Metanephros (tissue), 2 donors: ENCODE data around the gene NPFF. TPM values are rescaled to one million over a fixed set of nuclear protein-coding genes. Genes with fewer than 3 reads are reported as not detected.

Source experiments
- small RNA-seq: library from RNA; depleted of rRNA; stranded (forward); fragments of <200 nt; gene quantifications from one replicate; pipeline ENCODE3, GENCODE V24; 2014; ENCODE audit warnings: low replicate concordance
- total RNA-seq: library from RNA; depleted of rRNA; stranded (reverse); fragments of >200 nt; gene quantifications from one replicate; pipeline ENCODE4 v1.2.3, GENCODE V29; 2014

Gene NPFF
- not detected for total RNA-seq

GRCh38 chr12:53506881-53507602 lies at the start of gene NPFF:
Gene NPFF (minus strand): TSS chr12:53507484. CDS start chr12:53507474, 10 bp downstream.

GRCh38 chr12:53500776-53501614 lies 6.3 kb downstream of the NPFF start, which contains the start of gene TARBP2:
Gene TARBP2 (plus strand): TSS chr12:53501283. CDS start chr12:53501409, 126 bp downstream.

GRCh38 chr12:53499266-53500141 lies 7.8 kb downstream of the NPFF start, which contains the start of gene MAP3K12:
Gene MAP3K12 (minus strand): TSS chr12:53499458. CDS start chr12:53487391, 12,067 bp downstream.

Small RNAs within 50 kb of the gene (small RNA-seq; reads per million reads assigned to genes)
- not detected for gene AC023509.3

Other genes with a start within 250 kb of the NPFF start
- 9.9 TPM for gene ESPL1, start 239.2 kb downstream of the NPFF start, total RNA-seq
- 462 TPM for gene PFDN5, start 211.9 kb downstream of the NPFF start, total RNA-seq
- 36.9 TPM for gene MYG1, start 207.8 kb downstream of the NPFF start, total RNA-seq
- gene AAAS, start 185.9 kb downstream of the NPFF start, total RNA-seq, result 57.4 TPM
- 0.23 TPM for gene SP7, start 171.1 kb downstream of the NPFF start, total RNA-seq
- 67.6 TPM for gene SP1, start 127.3 kb downstream of the NPFF start, total RNA-seq
- 0.47 TPM for gene AMHR2, start 83.6 kb downstream of the NPFF start, total RNA-seq
- 44.8 TPM for gene PRR13, start 65.8 kb downstream of the NPFF start, total RNA-seq
- 505 TPM for gene PCBP2, start 55.4 kb downstream of the NPFF start, total RNA-seq
- 18.1 TPM for gene MAP3K12, start 8.0 kb downstream of the NPFF start, total RNA-seq
- gene TARBP2, start 6.2 kb downstream of the NPFF start, total RNA-seq, result 32.9 TPM
- gene ATF7, start 118.9 kb upstream of the NPFF start, total RNA-seq, result 22.5 TPM
- 324 TPM for gene ATP5MC2, start 168.6 kb upstream of the NPFF start, total RNA-seq
- gene CALCOCO1, start 220.0 kb upstream of the NPFF start, total RNA-seq, result 119 TPM
- not detected for gene CISTR, start 244.5 kb upstream of the NPFF start, total RNA-seq